ENCODE results near the gene PCSK5. TPM values are rescaled to one million over a fixed set of nuclear protein-coding genes. Genes with fewer than 3 reads are reported as not detected.

The PCSK5 gene
- total and polyA plus RNA-seq, 10 donors: 0.28 to 8.1 (median 5.5) TPM

GRCh38 chr9:76116913-76117312, 226.4 kb downstream of the PCSK5 start:
- Histone ChIP-seq H3K9me3 (no peaks in the 10 kb centered on the region), H3K27ac (no peak overlapping the region), H3K36me3 (no peaks in the 10 kb centered on the region), H3K27me3 (replicated peaks in 1 of 7) (no peaks in the 10 kb centered on the region), H3K4me1 (no peaks in the 10 kb centered on the region), H3K4me3 (no peak overlapping the region)
- WGBS, 5 donors: 48 to 81% (median 76%) methylated on average over 3 of the region's 3 CpGs
- intact Hi-C loops (cut with DNase I; ENCODE audit: low total_unique reads): no loop called here
- TF ChIP-seq POLR2A (IDR thresholded peaks at IDR 0.05) (no peak), POLR2AphosphoS5 (IDR thresholded peaks at IDR 0.05) (no peak), CTCF (IDR thresholded peaks at IDR 0.05 in 8 of 11, conservative IDR thresholded peaks at IDR 0.05 in 3 of 11) (no peak)
- DNase-seq: no peak

- H3K4me1 ChIP-seq: no peaks in the 10 kb centered on the region
- H3K27ac ChIP-seq: no peak overlapping the region
- no peaks in the 10 kb centered on the region for H3K9me3 ChIP-seq
- H3K4me3 ChIP-seq: no peak overlapping the region
- WGBS, 5 donors: 91 to 98% (median 93%) methylated on average over 5 of the region's 5 CpGs
- no peaks in the 10 kb centered on the region for H3K27me3 ChIP-seq (replicated peaks in 1 of 7)
- intact Hi-C loops (cut with DNase I; ENCODE audit: low total_unique reads): no loop called here
- TF ChIP-seq CTCF (IDR thresholded peaks at IDR 0.05 in 8 of 11, conservative IDR thresholded peaks at IDR 0.05 in 3 of 11) (no peak), POLR2AphosphoS5 (IDR thresholded peaks at IDR 0.05) (no peak), POLR2A (IDR thresholded peaks at IDR 0.05) (no peak)
- DNase-seq: no peak
- no peaks in the 10 kb centered on the region for H3K36me3 ChIP-seq
These were observed 237.2 kb downstream of the PCSK5 start for GRCh38 chr9:76127637-76128036.

GRCh38 chr9:76135902-76136301, 245.4 kb downstream of the PCSK5 start:
- WGBS, 5 donors: 77 to 92% (median 81%) methylated on average over 5 of the region's 5 CpGs
- Histone ChIP-seq H3K9me3 (no peaks in the 10 kb centered on the region), H3K27ac (no peak overlapping the region), H3K4me3 (no peak overlapping the region), H3K27me3 (replicated peaks in 1 of 7) (no peaks in the 10 kb centered on the region), H3K4me1 (no peaks in the 10 kb centered on the region), H3K36me3 (no peaks in the 10 kb centered on the region)
- intact Hi-C loops (cut with DNase I; ENCODE audit: low total_unique reads): no loop called here
- TF ChIP-seq POLR2AphosphoS5 (IDR thresholded peaks at IDR 0.05): no peak
- no peak for TF ChIP-seq CTCF (IDR thresholded peaks at IDR 0.05 in 8 of 11, conservative IDR thresholded peaks at IDR 0.05 in 3 of 11)
- TF ChIP-seq POLR2A (IDR thresholded peaks at IDR 0.05): no peak
- no peak for DNase-seq

GRCh38 chr9:76136986-76137385, 246.5 kb downstream of the PCSK5 start:
- H3K27ac ChIP-seq: no peak overlapping the region
- H3K4me1 ChIP-seq: no peaks in the 10 kb centered on the region
- WGBS, 5 donors: 4 to 17% (median 13%) methylated on average over 1 of the region's 1 CpG
- H3K9me3 ChIP-seq: no peaks in the 10 kb centered on the region
- H3K27me3 ChIP-seq (replicated peaks in 1 of 7): no peaks in the 10 kb centered on the region
- intact Hi-C loops (cut with DNase I; ENCODE audit: low total_unique reads): no loop called here
- H3K36me3 ChIP-seq: no peaks in the 10 kb centered on the region
- H3K4me3 ChIP-seq: no peak overlapping the region
- TF ChIP-seq CTCF (IDR thresholded peaks at IDR 0.05 in 8 of 11, conservative IDR thresholded peaks at IDR 0.05 in 3 of 11): no peak
- TF ChIP-seq POLR2A (IDR thresholded peaks at IDR 0.05): no peak
- no peak for TF ChIP-seq POLR2AphosphoS5 (IDR thresholded peaks at IDR 0.05)
- no peak for DNase-seq
